Measurements from ENCODE around the gene NHSL1. TPM values are rescaled to one million over a fixed set of nuclear protein-coding genes. Genes with fewer than 3 reads are reported as not detected.

NHSL1 gene
- total RNA-seq, 1 donor from 2014 or later: 30.2 TPM

DNA sequence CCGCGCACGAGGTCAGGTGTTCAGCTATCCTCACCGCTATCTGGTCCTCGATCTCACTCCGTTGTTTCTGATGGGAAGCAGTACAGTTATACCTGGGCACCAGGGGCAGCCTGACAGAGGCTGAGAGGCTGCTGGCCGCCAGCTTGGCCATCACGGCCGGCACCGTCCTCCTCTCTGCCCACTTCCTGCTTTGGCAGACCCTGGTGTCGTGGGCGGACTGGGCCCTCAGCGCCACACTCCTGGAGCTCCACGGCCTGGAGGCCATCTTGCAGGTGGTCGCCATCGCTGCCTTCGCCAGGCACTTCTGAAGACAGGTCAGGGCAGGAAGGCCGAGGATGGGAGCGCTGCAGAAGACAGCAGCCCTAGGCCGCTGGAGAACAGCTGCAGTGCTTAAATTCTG lies 35.2 kb downstream of the NHSL1 start:
- DNase-seq (ENCODE audit: low read depth in 2 of 2): no peak

DNA sequence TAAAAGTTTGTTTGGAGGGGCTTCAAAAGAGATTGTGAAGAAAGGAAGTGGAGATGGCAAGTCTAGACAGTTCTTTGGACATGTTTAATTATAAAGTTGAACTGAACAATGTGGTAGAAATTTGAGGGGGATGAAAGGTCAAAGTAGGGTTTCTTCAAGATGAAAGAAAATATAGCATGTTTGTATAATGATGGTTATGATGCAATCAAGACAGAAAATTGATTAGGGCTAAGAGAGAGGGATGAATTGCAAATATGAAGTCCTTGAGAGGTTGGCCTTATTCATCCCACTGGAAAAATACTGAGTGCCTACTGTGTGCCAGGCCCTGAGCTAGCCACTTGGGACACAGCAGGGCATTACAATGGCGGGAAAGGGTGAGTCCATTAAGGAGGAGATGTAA lies 37.6 kb downstream of the NHSL1 start:
- no peak for DNase-seq (ENCODE audit: low read depth in 2 of 2)

DNA sequence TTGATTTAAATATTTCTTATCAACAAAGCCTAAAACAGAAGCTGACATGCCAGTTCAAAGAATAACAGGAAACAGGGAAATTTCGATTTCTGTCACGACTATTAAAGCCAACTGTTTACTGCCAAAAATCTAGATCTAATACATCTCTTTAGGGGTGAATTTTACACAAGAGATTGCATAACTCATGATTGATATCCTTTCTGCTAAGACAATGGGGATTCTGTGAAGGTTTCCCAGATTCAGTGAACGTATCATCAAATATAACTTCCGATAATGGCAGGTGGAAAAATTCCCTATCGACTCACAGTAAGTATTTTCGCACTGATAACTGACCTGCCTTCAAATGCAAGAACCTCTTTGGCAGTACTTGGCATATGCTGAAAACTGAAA lies 42.9 kb downstream of the NHSL1 start:
- DNase-seq (ENCODE audit: low read depth in 2 of 2): peak; percentile 50 to 66

DNA sequence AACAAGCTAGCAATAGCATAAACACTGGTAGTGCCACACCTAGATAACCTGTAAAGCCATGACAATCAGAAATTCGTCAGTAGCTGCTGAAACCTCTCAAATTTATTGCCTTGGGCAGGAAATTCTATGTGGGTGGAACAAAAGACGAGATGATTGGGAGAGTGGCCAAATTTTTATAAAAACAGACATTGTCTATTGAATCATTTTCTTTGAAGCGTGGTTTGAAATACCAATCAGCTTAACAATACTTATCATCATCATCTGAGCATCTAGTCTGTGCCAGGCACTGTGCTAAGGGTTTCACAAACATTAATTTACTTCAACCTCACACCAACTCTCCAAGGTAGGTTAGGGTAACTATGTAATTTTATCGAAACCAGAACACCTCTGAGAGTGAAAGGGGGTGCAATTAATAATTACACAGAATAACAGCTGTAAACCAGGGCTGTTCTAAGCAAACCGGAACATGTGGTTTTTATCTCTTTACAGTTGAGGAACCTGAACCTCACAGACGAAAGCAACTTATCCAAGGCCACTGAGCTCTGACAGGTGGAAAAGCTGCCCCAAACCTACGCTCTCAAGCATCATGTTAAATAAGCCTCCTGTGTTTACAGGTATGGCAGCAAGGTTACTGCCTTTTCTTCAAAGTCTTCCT lies 43.4 kb downstream of the NHSL1 start:
- peak; percentile 72 to 93 for DNase-seq (ENCODE audit: low read depth in 2 of 2)

DNA sequence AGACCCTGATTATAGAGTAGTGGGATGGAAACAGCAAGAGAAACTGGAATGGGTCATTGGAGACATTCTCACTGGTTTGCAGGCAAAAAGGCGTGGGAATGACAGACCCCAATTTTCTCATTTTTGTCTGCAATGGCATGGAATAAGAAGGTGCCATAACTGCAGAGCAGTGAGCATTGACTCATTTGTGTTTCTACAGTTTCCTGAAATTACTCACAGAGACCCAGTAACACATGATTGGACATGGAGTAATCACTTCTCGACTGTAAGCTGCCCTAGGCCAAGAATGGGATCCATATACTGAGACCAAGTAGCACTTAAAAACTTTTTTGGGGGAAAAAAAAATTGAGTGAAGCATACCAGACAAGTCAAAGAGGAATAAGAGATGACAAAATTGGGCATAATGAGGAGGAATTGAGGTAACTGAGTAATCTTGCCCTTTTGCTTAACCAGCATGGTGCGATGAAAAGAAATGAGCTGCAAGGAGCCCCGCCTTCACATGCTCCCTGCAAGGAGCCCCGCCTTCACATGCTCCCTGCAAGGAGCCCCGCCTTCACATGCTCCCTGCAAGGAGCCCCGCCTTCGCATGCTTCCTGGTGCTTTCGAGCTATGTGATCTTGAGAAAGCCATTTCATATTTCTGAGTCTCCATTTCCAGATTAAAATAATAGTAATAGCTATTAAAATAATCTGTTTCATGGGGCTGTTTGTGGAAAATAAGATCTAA lies 44.1 kb downstream of the NHSL1 start:
- DNase-seq (ENCODE audit: low read depth in 2 of 2): peak; percentile 50 to 56

DNA sequence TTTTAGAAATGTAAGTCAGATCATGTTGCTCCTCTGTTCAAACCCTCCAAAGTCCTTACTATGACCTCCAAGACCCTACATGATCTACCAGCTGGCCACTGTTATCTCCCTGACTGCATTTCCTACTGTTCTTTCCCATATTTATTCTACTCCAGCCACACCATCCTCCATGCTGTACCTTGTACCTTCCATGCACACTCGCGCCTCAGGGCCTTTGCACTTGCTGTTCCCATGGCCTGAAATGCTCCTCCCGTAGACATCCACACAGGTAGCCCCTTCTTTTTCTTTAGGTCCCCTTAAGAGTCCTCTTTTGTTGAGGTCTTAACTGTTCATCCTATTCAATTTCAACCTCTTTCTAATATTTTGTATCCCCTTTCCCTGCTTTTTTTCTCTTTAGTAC lies 48.3 kb downstream of the NHSL1 start:
- no peak for DNase-seq (ENCODE audit: low read depth in 2 of 2)

DNA sequence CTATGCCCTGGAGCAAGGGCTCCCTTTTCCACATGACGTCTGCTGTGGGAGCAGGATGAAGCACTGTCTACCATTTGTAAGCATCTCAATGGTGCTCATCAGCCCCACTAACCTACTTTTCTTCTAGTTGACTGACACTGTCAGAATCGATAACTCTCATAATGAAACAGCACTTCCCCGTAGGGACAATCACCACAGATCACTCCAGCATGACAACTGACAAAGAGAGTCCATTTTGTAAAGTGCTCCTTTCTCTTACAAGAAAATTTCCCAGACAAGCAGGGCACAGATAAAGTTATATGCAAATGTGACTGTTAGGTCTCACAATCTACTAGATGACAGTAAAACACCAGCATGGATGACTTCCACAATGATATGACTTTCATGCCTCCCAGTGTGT lies 48.8 kb downstream of the NHSL1 start:
- DNase-seq (ENCODE audit: low read depth in 2 of 2): no peak

DNA sequence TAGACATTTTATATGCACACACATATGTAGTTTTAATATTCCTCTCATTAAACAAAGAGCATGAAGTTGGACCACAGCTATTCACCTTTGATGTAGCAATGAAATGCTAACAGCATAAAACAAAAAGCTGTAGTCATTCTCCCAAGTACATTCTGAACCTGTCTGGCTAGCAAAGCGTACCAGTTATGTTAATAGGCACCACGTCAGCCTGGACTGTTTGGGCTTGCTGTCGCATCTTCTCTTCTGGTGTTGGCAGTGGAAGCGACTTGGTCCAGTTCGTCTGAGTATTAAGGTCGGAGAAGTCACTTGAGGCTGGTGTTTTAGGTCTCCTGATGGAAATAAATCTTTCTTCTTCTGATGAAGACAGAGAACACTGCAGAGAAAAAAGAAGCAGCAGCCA lies 52.5 kb downstream of the NHSL1 start:
- no peak for DNase-seq (ENCODE audit: low read depth in 2 of 2)

DNA sequence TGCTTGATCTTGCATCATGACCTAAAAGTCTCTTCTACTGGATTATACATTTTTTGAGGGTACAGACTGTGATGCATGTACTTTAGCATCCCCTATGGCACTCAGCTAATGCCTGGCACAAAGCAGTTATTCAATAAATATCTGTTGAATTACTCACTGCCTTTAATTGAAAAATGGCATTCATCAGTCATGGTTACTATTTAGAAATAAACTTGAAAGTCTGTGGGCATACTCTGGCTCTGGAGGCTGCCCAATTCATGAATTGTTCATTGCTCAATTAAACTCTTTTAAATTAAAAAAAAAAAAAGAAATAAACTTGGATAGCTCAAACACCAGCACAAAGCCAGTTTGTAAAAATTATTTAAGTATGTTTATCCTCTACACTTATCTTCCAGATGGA lies 55.3 kb downstream of the NHSL1 start:
- no peak for DNase-seq (ENCODE audit: low read depth in 2 of 2)

DNA sequence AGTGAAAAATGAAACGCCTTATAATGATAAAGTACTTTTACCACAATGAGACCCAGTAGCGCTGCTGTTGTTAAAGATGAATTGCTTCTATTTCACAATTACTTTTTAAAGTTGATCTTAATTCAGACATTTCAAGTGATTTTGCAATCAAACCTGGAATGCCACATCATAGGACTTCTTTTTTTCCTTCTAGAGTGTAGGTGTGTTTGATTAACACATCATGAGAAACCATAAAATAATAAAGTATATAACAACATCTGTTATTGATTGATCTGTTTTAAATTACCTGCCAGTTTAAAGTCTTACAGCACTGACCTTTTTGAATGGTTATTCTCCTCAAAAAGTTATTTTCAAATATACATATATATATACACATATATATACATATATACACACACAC lies 56.6 kb downstream of the NHSL1 start:
- DNase-seq (ENCODE audit: low read depth in 2 of 2): no peak

DNA sequence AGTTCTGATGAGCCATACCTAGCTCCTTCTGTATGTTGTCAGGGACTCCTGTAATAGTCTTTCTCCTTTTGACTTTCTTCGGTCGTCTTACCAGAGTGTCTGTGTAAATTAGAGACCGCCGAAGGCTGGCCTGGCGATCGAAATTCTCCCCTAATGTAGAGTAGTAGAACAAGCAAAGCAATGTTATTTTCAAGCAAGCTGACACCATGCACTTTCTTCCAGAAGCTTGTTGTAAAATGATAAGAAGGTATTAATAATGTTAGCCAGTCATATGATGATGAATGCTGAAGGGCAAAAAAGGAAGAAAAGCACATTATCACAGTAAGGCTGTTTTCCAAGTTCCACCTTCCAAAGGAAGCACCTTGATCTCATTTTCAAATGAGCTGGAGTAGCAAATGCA lies 57.3 kb downstream of the NHSL1 start:
- DNase-seq (ENCODE audit: low read depth in 2 of 2): no peak

DNA sequence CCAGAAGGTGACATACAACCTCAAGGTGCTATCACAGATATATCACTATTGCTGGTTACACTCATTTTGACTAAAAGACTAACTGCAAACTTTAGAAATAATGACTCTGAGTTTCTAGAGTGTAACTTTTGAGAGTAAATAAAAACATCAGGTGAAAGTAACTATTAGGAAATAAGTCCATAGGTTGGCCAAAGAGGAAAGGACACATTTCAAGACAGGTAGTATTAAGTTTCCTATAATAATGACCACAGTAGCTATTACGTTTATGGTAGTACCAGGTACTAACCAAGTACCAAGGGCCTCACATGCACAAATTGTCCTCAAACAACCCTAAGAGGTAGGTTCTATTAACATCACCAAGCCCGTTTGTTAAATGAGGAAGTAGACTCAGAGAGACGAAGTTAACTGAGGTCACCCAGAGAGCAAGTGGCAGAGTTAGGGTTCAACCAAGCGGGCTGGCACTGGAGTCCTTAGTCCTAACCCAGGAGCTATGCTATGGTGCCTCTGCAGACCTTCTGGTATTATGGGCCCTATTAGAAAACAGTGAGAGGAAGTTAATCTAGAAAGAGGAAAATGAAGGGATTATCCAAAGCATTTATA lies 58.4 kb downstream of the NHSL1 start:
- DNase-seq (ENCODE audit: low read depth in 2 of 2): no peak

DNA sequence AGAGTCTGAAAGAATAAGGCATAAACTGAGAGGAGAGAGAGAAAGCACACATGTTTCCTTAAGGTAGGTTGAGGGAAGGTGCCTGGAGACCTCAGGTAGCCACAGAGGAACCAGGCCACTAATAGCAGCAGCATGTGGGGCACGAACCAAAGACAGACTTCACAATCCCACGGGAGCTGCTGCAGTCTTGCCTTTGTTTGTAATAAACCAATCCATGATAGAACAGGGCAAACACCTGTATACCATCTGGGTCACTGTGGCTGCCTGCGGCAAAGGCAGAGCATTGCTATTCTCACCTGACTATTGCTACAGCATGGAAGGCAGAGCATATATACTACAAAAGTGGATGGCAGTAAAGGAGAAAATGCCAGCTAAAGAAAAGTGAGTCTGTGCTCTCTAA lies 59.0 kb downstream of the NHSL1 start:
- no peak for DNase-seq (ENCODE audit: low read depth in 2 of 2)

DNA sequence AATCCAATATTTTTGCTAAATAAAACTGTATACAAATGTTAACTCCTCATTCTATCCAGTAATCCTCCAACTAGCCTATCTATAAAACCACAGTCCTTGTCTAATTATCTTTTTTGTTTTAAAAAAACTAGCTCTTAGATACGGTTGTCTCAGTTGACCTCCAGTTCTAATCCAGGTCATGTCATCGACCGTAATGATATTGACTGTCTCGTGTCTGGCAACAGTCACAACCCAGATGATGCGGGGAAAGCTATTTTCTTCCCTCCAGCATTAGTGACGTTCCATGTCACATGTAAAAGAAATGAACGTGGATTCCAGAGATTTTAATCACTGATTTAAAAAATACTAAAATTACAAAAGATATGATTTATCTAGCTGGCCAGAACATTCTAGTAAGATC lies 59.7 kb downstream of the NHSL1 start:
- DNase-seq (ENCODE audit: low read depth in 2 of 2): no peak

DNA sequence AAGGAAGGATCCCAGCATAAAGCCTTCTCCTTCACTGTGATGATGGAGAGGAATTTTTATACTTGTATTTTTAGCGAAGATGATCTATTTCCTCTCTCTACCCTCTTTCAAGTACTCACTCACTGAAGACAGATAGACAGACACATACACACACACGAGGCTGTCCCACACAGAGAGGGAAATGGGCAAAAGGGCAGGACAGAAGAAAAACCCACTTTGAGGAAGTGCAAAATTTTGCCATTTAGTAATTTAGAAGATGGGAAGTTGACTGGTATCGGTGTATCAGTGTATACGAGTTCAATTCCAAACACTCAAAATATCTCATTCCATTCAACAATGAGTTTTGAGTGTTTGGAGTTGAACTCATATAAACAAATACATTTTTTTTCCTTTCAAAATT lies 64.4 kb downstream of the NHSL1 start:
- no peak for DNase-seq (ENCODE audit: low read depth in 2 of 2)

DNA sequence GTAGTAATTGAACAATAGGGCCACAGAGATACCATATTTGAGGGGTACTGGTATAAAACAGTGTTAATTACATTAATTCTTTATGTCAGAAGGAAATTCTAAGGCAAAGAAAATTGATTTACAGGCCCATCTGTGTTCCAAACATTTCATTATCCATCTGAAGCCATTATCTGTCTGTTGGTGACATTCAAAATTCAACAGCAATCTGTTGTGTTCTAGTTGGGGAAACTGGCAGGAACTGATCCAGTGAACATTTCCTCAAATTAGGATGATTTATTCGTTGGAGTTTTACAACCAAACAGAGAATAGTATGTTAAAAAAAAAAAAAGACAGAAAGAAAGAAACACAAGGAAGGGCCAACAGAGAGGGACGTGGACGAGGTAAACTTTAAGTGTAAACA lies 65.2 kb downstream of the NHSL1 start:
- peak in 1 of 2 donors; percentile 40 for DNase-seq (ENCODE audit: low read depth in 2 of 2)

DNA sequence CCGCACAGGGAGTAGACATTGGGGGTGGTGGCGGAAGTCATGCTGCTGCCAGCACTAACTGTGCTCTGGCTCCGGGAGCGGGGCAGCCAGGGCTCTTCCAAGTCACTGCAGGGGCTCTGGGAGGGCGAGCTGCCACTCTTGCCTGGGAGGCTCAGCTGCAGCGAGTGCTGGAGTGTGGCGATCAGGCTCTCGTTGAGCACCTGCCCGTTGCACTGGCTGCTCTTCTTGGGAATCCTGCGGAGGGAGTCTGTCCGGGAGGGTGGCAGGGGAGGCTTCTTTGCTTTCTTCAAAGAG lies 67.3 kb downstream of the NHSL1 start:
- no peak for DNase-seq (ENCODE audit: low read depth in 2 of 2)

DNA sequence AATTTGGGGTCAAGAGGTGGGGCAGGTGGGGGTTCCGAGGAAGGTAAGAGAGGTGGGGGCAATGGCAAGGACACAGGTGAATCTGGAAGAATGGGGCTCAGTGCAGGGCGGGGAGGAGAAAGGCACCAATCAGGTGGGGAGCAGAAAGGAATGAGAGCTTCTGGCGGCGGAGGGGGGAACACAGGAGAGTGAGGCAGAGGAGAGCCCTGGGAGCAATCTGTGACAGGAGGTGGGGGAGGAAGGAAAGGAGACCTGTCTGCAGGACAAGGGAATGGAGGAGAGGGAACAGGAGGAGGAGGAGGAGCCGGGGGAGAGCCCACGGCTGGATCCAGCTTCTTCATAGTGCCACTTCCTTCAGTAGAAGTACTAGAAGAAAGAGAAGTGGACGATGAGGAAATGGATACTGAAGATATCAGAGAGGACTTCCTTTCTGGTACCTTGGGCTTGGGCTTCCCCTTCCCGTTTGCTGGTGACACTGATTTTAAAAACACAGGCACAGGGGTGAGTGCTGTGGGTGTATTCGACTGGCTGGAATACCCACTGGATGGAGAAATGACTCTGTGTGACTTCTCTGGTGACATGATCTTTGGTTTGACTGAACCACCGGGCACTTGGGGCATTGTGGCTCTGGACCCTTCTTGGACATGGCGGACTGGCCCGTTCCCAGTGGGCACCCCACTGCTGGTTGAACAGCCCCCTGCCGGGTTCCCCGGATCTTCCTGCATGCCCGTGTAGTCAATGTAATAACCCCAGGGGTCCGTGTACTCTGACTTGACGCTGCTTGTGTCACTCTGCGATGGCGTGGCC lies 67.8 kb downstream of the NHSL1 start:
- no peak for DNase-seq (ENCODE audit: low read depth in 2 of 2)

DNA sequence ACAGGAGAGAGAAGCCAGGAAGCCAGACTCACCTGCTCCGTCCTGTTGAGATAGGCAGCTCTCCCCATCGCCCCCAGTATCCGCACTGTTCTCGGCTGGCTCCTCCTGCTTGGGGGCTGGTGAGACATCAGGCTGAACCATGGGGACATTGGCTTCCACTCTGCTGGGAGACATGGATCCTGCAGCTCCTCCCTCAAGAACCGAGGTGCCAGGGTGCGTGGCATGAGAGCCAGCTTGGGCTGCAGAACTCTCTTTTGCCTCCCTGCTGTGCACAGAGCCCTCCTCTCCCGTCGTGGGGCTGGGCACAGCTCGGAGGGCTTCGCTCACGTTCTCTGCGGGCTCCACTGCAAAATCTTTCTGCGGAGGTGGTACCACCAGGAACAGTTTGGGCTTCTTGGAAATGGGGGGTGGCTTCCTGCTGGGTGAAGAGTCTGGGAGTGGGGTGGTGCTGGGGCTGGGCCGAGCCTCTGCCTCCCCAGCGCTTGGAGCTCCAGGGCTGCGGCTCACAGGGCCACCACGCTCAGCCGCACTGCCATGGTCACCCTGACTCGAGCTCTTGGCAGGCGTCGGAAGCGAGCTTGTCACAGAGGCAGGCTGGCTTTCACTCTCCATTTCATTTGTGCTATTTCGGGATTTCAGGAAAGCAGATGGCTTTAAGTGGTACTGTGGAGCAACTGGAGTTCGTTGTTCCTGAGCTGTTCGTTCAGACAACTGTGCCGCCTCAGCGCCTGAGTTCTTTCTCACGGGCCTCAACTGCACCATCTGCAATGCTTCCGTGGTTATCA lies 68.7 kb downstream of the NHSL1 start:
- no peak for DNase-seq (ENCODE audit: low read depth in 2 of 2)

DNA sequence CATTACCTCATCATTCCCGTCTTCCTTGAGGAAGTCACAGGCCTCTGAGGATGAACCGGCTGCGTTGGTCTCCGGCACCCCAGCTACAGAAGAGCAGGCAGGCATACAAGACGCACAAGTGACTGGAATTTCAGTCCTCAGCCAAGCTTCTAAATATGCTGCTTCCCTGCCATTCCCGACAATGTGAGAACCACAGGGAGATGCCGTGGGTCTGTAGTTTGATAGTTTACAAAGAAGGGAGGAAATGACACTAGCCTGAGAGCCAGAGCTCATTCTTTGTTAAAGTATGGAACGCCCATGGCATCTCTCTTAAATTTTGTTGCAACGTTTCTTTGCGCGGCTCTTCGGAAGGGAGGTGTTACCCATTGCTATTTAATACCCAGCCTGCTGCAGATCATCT lies 69.5 kb downstream of the NHSL1 start:
- DNase-seq (ENCODE audit: low read depth in 2 of 2): peak in 1 of 2 donors; percentile 43

DNA sequence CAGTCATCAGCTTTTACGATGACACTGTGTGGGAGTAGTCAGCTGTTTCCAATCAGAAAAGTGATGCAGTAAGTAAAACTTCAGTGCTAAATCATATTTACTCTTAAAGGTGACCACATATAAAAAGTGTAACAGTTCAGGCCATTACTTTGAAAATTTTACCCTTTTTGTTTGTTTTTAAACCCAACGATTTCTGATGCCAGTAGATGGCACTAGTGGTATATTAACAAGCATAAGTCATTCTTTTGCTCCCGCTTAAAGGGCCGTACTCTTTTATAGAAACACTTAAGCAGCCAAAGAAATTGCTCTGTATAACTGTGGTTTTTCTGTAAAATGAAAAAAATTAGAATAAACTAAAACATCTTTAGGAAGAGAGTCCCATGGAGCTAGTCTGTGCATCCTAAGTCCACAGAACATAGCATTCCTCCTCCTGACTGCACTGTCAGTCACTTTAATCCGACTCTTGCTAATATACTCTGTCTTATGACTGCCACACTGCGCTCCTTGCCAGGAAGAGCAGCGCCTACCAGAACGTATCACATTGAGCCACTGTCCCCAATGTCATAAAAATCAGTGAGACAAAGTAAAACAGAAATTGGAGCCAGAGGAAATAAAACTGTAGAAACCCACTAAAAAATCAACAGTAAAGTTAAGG lies 70.2 kb downstream of the NHSL1 start:
- peak; percentile 73 to 78 for DNase-seq (ENCODE audit: low read depth in 2 of 2)

Data from lung microvascular endothelial cell (primary cell).